ENCODE measurements around the gene RSF1.

DNA sequence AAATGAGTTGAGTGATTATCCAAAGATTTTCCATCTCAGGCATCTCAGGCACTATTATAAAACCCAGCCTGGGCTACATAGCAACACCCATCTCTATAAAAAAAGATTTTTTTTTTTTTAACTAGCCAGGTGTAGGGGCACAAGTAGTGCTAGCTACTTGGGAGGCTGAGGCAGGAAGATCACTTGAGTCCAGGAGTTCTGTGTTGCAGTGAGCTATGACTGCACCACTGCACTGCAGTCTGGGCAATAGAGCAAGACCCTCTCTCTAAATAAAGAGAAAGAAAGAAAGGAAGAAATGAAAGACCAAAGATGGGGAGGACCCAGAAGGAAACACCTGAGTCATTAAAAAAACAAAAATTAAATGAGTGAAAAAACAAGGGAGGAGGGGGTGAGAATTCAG is 14.1 kb downstream of the RSF1 start:
- no peak for TF ChIP-seq POLR2A (IDR thresholded peaks at IDR 0.05)
- TF ChIP-seq, protein P1, sequence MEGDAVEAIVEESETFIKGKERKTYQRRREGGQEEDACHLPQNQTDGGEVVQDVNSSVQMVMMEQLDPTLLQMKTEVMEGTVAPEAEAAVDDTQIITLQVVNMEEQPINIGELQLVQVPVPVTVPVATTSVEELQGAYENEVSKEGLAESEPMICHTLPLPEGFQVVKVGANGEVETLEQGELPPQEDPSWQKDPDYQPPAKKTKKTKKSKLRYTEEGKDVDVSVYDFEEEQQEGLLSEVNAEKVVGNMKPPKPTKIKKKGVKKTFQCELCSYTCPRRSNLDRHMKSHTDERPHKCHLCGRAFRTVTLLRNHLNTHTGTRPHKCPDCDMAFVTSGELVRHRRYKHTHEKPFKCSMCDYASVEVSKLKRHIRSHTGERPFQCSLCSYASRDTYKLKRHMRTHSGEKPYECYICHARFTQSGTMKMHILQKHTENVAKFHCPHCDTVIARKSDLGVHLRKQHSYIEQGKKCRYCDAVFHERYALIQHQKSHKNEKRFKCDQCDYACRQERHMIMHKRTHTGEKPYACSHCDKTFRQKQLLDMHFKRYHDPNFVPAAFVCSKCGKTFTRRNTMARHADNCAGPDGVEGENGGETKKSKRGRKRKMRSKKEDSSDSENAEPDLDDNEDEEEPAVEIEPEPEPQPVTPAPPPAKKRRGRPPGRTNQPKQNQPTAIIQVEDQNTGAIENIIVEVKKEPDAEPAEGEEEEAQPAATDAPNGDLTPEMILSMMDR (IDR thresholded peaks at IDR 0.05), result no peak
